KOPT-K1 (cell line): Measurements from ENCODE around the gene PAX5.

Source experiments
- H3K27ac ChIP-seq: fragments of 200-600 bp; sonication (generic); 2 replicates; pipeline ENCODE4 v1.5.1; 2016; ENCODE audit warnings: antibody characterized with exemption, mild to moderate bottlenecking, low read depth, low read length; ENCODE audit not compliant: poor library complexity, severe bottlenecking
- H3K36me3 ChIP-seq: fragments of 200-600 bp; sonication (generic); 2 replicates; pipeline ENCODE4 v1.5.1; 2017; ENCODE audit warnings: antibody characterized with exemption, mild to moderate bottlenecking, low read length, moderate library complexity; ENCODE audit not compliant: insufficient read depth
- H3K9me3 ChIP-seq: fragments of 200-600 bp; sonication (generic); 2 replicates; pipeline ENCODE4 v1.5.1; 2017; ENCODE audit warnings: antibody characterized with exemption, low read length, mild to moderate bottlenecking; ENCODE audit not compliant: insufficient read depth, poor library complexity, severe bottlenecking

Gene PAX5

DNA sequence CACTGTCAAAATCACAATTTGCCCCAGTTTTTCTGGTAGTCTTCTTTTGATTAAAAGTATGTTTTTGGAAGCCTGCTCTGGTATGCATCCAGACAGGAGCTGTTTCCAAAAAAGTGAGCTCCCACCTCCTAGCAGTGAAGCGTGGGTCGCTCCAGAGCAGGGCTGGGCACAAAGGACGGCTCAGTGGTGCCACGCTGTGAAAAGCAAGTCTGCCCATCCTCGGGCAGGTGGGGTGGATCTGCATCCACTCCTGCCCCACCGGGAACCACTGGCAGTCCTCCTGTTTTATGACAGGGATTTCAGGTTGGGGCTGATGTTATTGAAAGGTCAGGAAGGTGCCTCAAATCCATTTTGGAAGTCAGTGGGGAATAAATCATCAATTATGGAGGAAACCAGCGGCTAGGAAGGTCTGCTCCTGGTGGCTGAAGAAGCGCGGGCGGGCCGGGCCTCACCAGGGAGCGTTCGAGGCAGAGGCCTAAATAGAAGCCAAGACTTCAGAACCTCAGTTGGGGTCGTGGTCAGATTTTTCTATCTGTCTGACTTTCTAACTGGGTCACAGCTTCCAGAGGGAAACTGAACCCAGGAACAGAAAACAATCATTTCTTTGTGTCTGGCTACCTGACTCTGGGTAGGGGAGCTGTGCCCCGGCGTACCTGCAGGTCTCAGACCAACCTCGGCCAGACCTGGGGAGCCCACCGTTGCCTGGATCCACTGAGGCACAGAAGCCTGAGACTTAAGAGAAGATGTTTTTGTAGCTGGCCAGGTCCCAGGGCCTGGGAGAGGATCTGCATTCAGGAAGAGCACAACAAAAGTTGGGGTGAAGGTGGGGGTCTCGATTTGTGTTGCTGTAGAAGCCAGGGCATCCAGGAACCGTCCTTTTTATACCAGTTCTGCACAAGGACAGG, 168.1 kb downstream of the PAX5 start:
- Histone ChIP-seq H3K36me3 (no peaks in the 10 kb centered on the region), H3K27ac (no peak overlapping the region), H3K9me3 (no peaks in the 10 kb centered on the region)

DNA sequence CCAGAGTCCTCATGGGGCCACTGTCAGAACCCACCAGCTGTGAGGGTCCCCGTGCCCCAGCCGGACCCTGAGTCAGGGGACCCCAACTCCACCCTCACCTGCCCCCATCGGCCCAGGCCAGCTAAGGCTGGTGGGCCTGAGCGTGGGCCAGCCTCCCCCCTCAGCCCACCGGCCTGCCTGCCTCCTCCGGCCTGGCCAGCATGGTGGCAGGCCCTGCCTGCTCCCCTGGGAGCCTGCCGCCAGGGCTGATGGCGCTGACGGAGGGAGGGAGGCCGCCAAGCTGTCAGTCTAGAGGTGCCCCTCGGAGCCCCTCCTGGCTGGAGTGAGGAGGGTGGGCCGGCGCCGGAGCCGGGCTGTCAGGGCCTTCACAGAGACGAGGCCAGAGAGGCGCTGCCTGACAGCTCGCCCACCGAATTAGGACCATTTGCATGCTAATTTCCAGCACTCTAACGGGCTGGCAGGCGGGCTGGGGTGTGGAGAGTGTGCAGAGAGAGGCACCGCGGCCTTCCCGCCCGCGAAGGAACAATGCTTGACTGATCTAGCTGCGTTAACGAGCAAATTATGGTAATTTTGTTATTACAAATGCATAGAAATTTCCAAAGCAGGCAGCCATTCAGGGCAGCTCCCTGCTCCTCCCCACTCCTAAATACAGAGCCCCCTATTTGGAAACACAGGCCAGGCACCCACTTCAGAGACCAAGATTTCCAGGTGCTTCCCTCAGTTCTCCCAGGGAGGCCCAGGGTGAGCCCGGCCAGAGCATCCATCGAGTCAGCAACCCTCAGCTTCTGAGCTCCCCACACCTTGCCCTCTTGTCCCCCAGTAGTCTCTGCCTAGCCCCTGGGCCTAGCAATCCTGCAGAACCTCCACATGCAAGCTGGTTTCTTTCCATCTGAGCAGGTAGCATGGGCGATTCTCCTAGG, 169.3 kb downstream of the PAX5 start:
- Histone ChIP-seq H3K9me3 (no peaks in the 10 kb centered on the region), H3K27ac (no peak overlapping the region), H3K36me3 (no peaks in the 10 kb centered on the region)

GRCh38 chr9:36862206-36863145, 171.6 kb downstream of the PAX5 start:
- Histone ChIP-seq H3K9me3 (no peaks in the 10 kb centered on the region), H3K36me3 (no peaks in the 10 kb centered on the region), H3K27ac (no peak overlapping the region)

DNA sequence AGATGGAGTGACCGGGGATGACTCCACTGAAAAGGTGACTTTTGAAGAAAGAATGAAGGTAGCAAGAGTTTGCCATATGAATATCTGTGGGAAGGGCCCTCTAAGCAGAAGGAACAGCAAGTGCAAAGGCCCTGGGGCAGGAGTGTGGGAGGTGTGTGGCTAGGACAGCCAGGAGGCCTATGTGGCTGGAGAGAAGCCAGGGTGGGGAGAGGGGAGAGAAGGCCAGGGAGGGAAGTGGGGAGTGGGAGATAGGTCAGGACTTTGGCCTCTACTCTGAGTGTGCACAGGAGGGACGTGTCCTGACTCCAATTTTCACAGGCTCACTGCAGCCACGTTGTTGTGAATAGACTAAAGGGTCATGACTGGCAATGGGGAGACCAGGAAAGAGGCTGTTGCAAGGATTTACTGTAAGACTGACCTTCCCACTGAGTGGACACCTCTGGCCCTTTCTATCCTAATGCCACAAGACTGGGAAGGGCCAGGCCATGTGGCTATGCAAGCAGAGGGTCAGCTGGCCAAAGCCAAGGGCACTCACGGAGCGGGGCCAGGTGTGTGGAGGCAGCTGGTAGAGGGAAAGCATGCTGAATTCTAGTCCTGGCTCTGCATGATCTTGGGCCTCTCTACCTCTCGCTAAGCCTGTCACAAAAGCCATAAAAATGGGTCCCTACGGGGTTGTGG, 172.4 kb downstream of the PAX5 start:
- Histone ChIP-seq H3K36me3 (no peaks in the 10 kb centered on the region), H3K27ac (no peak overlapping the region), H3K9me3 (no peaks in the 10 kb centered on the region)

- H3K36me3 ChIP-seq = no peaks in the 10 kb centered on the region
- H3K27ac ChIP-seq = no peak overlapping the region
- no peaks in the 10 kb centered on the region for H3K9me3 ChIP-seq
Observed at GRCh38 chr9:36858805-36859375, 175.2 kb downstream of the PAX5 start.

- no peaks in the 10 kb centered on the region for H3K9me3 ChIP-seq
- no peaks in the 10 kb centered on the region for H3K36me3 ChIP-seq
- H3K27ac ChIP-seq = no peak overlapping the region
Observed at GRCh38 chr9:36855448-36856315, 178.4 kb downstream of the PAX5 start.

- Histone ChIP-seq H3K27ac (no peak overlapping the region), H3K9me3 (no peaks in the 10 kb centered on the region), H3K36me3 (no peaks in the 10 kb centered on the region)
Observed at GRCh38 chr9:36854751-36855150, 179.3 kb downstream of the PAX5 start.

DNA sequence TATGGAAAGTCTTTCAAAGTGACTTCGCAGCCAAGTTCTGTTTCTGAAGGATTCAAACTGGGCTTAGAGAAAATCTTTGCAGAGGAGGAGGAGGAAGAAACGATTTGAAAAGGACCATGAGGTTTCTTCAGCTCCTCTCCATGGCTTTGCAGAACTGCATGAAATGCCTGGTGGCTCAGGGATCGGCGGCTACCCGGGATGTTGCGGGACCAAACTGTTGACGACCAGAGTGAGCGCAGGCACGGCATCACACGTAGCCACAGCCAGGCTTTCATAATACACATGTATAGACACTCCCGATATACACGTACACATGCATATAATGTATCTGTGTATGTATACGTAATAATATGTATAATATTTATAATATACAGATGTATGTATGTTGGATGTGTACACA, 180.0 kb downstream of the PAX5 start:
- Histone ChIP-seq H3K9me3 (no peaks in the 10 kb centered on the region), H3K27ac (no peak overlapping the region), H3K36me3 (no peaks in the 10 kb centered on the region)

GRCh38 chr9:36853233-36853632, 180.8 kb downstream of the PAX5 start:
- no peaks in the 10 kb centered on the region for H3K36me3 ChIP-seq
- no peaks in the 10 kb centered on the region for H3K9me3 ChIP-seq
- no peak overlapping the region for H3K27ac ChIP-seq

GRCh38 chr9:36849943-36850342, 184.1 kb downstream of the PAX5 start:
- H3K36me3 ChIP-seq = no peaks in the 10 kb centered on the region
- no peak overlapping the region for H3K27ac ChIP-seq
- H3K9me3 ChIP-seq = no peaks in the 10 kb centered on the region

DNA sequence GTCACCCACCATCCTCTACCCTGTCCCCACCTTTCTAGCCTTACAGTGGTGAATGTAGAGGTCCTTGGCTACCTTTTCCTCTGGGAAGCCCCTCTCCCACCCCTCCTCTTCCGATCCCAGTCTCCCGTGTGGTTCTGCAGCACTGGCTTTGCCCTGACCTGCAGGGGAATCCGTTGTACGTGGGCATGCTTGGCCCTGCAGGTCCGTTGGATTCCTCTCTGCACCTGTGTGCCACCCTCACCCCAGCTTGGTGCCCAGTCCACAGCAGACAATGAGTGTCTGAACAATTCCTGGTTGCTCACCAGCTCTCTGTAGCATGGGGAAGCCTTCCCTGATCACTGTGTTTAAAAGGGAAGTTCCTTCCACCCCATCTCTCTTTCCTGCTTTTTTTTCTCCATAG, 185.1 kb downstream of the PAX5 start:
- Histone ChIP-seq H3K9me3 (no peaks in the 10 kb centered on the region), H3K36me3 (no peaks in the 10 kb centered on the region), H3K27ac (no peak overlapping the region)

GRCh38 chr9:36847781-36848673, 186.0 kb downstream of the PAX5 start:
- Histone ChIP-seq H3K9me3 (no peaks in the 10 kb centered on the region), H3K27ac (no peak overlapping the region), H3K36me3 (no peaks in the 10 kb centered on the region)
